Upper lobe of left lung (tissue), 4 donors: ENCODE measurements around the gene ARAP3.

Source experiments
- EP300 ChIP-seq, 4 donors: sonication (generic); formaldehyde crosslinking; IDR thresholded peaks; one replicate each; pipeline ENCODE4 v1.5.1; 2017; ENCODE audit warnings: antibody characterized with exemption in 4 of 4, control low read depth in 2 of 4
- POLR2A ChIP-seq, 4 donors: fragments of 450-650 bp; IDR thresholded peaks; one replicate each; pipeline ENCODE4 v1.5.1; 2016 to 2017; ENCODE audit warnings: antibody characterized with exemption in 4 of 4, mild to moderate bottlenecking in 2 of 4
- POLR2AphosphoS5 ChIP-seq, 2 donors: sonication (generic); formaldehyde crosslinking; IDR thresholded peaks; one replicate each; pipeline ENCODE4 v1.5.1; 2017; ENCODE audit warnings: antibody characterized with exemption in 2 of 2
- TF ChIP-seq, protein P1 (sequence below), 6 experiments: fragments of 450-650 bp in 4 of 6; fragments of 200-600 bp in 2 of 6; sonication (generic) in 2 of 6; IDR thresholded peaks; one replicate each; pipeline ENCODE4 v1.5.1; 2016 to 2019; ENCODE audit warnings: antibody characterized with exemption in 6 of 6

GRCh38 chr5:141608557-141608956, 73.5 kb downstream of the ARAP3 start:
- TF ChIP-seq, protein P1, sequence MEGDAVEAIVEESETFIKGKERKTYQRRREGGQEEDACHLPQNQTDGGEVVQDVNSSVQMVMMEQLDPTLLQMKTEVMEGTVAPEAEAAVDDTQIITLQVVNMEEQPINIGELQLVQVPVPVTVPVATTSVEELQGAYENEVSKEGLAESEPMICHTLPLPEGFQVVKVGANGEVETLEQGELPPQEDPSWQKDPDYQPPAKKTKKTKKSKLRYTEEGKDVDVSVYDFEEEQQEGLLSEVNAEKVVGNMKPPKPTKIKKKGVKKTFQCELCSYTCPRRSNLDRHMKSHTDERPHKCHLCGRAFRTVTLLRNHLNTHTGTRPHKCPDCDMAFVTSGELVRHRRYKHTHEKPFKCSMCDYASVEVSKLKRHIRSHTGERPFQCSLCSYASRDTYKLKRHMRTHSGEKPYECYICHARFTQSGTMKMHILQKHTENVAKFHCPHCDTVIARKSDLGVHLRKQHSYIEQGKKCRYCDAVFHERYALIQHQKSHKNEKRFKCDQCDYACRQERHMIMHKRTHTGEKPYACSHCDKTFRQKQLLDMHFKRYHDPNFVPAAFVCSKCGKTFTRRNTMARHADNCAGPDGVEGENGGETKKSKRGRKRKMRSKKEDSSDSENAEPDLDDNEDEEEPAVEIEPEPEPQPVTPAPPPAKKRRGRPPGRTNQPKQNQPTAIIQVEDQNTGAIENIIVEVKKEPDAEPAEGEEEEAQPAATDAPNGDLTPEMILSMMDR (IDR thresholded peaks at IDR 0.05): no peak
- TF ChIP-seq POLR2A (IDR thresholded peaks at IDR 0.05) (no peak), EP300 (IDR thresholded peaks at IDR 0.05) (no peak), POLR2AphosphoS5 (IDR thresholded peaks at IDR 0.05) (no peak)
